D341Med (cell line): ENCODE measurements around the gene CD109.

Experiments
- DNase-seq: peaks from one replicate; pipeline ENCODE4 v3.0.0; 2012; ENCODE audit warnings: low spot score

CD109 gene

GRCh38 chr6:73727114-73727513, 31.1 kb downstream of the CD109 start:
- no peak for DNase-seq

- DNase-seq = no peak
These were observed 32.7 kb downstream of the CD109 start for GRCh38 chr6:73728548-73729205.

- no peak for DNase-seq
These were observed 35.3 kb downstream of the CD109 start for GRCh38 chr6:73731285-73731684.

- peak; percentile 82 for DNase-seq
These were observed 37.1 kb downstream of the CD109 start for GRCh38 chr6:73732845-73733675.

DNA sequence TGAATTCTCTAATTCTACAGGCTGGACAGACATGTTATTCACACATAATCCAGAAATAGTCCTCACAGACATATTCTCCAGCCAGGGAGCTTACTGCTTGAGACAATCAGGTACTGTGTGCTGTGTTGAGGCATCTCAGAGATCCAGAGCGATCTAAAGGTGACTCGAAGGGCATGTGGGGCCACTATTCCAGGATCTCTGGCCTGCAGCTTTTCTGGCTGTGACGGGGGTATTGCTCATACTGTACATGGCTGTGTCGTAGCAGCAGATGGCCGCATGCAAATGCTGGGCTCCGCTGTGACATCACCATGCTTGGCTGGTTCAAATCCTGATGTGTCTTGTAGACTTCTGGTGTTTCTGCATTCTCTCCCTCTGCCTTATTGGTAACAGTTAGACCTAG, 37.8 kb downstream of the CD109 start:
- DNase-seq = no peak

DNA sequence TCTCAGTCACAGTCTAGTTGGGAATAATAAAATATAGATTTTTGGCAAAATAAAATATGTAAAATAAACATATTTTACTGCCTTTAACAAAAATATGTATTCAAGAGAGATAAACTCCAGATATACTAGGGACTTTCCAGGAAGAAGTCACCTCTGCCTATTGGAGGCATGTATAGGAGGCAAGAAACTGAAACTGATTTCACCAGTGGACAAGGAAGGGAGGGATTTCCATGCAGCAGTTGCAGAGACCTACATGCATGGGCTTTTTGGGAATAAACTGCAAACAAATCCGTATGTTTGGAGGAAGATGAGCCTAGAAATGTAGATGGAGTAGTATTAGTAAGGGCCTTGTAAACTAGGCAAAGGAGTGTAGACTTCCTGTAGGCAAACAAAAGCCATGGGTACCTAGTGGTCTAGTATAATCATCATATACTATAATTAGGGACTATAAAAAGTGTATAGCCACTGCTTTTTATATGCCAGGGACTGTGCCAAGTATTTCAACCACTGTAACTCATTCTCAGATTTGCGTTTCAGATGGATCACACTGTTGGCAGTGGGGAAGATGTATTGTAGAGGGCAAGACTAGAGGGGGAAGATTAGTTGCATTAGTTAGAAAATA, 38.9 kb downstream of the CD109 start:
- no peak for DNase-seq

DNA sequence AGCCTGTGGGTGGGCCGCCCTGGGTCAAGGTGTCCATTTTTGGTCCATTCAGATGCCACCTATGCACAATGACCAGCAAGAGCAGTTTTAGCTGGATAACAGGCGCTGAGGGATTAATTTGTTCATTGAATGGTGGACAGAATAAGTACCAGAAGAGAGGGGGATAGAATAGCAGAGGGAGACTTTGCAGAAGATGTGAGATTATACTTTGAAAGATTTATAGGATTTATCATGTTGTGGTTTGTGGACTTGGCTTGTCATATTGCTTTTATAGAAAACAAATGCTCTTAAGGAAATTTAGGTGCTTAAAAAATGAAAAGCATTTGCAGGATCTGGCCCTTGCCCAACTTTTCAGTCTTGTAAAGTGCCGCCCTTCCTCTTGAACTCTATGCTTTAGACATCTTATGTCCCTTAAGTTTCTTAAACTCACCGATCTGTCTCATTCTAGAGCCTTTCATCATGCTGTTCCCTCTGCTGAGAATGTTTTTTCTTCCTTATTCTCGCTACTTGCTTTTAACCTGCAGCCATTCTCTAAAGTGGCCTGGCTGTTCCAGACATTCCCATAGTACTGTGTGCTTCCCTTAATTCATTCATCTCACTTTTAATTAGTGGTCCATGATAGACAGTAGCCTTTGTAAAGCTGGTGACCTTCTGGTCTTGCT, 42.5 kb downstream of the CD109 start:
- no peak for DNase-seq

GRCh38 chr6:73739096-73739495, 43.1 kb downstream of the CD109 start:
- DNase-seq = peak; percentile 53

DNA sequence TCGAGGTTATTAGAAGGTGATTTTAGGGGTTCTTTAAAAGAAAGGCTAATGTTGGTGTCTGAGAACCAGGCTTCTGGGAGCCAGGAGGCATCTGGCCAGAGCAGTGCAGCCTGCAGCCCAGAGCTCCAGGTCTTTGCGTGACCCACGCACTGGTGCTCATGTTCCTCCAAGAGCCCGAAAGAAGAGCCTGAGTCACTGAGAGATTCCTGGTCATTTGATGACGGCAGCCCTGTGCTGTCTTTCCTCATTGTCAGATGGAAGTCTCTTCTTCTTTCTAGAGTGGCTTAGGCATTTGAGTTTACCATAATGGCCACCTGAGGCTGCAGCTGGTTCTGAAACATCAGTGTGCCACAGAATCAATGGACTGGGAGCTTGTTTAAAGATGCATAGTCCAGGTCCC, 46.4 kb downstream of the CD109 start:
- no peak for DNase-seq

GRCh38 chr6:73743081-73743480, 47.1 kb downstream of the CD109 start:
- no peak for DNase-seq

DNA sequence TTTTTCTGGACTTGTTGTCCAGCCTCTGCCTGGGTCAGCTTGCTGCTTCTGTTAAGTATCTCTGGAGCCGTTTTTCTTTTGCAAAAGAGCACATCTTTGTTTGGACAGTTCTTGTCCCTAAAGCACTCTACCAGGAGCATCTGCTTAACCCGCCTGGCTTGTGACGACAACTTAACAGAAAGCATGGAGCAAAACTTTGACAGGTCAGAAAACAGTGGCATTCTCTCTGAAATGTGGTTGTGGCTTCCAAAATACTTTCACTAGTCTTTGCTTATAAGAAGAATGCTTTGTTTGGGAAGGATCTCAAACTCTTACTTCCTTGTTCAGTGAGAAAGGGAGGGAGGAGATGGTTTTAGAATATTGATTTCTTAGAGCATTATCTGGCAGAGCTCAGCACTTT, 47.6 kb downstream of the CD109 start:
- no peak for DNase-seq

DNA sequence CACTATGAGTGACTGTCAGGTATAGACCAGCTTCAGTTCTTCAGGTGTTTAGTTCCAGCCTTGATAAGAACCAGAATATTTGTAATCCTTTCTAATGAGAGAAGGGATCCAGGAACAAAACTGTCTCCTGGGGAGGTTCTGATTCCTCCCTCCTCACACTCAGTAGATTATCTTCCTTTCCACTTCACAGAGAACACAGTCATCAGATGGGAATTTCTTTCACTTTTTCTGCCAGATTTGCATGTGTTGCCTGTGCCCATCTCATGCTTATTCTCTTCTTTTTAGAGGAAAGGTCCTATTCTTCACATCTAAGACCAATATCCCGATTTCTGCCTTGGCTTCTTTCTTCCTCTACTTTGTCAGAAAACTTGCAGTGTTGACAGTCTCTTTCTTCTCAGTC, 50.8 kb downstream of the CD109 start:
- no peak for DNase-seq

DNA sequence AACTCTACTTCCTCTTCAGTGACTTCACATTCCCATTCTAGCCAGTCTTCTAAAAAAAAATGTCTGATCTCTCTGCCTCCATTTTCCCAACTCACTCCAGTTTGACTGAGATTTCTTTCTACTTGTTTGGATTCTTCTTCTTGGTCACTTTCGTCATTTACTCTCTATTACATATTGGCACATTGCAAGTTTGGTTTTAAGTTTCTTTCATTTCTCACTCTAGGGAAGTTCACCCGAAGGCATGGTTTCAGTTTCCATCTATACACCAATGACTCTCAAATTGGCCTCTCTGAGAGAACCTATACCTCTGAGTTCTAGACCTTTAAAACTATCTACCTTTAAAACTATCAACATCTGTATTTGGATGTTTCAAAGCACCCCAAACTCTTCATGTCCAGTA, 51.3 kb downstream of the CD109 start:
- DNase-seq = no peak

GRCh38 chr6:73752943-73753342, 56.9 kb downstream of the CD109 start:
- no peak for DNase-seq

DNA sequence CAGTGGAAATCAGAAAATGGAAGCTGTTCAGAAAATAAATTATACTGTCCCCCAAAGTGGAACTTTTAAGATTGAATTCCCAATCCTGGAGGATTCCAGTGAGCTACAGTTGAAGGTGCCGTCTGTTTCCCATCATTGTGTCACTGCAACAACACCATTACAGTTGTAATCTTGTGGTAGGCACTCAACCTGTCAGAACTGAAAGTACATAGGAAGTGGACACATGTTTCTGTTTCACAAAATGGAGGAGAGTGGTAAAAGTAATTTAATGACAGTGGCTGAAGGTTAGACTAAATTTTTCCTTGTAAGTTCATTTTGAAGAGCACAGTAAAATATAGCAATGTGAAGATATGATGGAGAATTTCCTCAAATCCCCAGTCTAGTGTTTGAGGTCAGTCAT, 70.0 kb downstream of the CD109 start:
- no peak for DNase-seq

DNA sequence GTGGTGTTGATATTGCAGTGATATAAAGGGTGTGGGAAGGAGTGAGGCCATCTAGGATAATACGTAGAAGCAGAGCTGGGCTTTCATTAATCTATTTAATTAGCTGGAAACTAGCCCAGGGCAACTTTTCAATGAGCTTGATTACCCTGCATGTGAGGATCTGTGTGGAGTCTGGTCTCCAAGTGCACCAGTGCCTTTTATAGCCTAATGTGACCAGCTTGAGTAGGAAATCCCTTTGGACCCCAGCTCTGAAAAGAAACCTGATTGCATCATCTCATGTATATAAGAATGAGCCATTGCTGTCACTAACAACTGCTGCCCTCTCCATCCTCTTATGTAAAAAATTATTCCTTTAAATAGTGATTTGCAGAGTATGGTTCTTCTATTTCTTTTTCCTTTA, 72.6 kb downstream of the CD109 start:
- no peak for DNase-seq

- no peak for DNase-seq
These were observed 74.0 kb downstream of the CD109 start for GRCh38 chr6:73769976-73770375.

DNA sequence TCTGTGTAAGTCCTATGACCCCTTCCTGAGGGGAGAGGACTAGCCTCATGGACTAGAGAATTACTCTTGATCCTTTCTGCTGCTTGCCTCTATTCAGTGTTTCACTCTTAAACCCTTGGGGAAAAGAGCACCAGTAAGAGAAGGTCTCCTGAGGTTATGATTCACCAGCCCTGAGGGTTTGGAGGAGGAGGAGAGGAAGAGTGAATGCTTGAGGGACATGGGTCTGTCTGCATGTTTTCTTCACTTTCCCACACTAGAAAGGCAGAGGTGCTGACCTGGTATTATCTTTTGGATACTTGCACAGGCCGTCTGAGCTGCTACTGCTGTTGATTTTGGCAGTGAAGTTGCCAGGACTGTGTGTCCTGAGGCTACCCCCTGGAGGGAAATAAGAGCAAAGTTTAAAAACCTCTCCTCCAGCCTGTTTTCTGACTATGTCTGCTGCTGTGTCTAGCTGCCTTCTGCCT, 78.3 kb downstream of the CD109 start:
- no peak for DNase-seq

DNA sequence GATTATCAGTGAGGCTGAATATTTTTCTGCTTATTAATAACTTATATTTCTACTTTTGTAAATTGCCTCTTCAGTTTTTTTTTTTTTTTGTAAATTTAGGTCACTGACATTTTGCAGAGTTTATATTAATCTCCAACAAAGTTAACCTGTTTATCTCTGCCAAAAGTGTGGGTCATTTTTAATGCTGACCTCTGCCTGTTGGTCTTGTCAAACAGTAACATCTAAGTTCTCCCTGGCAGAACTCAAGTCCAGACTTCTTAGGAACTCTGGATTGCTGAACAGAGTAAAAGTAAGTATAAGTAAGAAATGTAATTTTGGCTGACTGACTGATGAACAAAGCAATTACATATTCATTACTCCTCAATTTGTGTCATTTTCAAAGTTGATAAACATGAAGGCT, 83.9 kb downstream of the CD109 start:
- DNase-seq = no peak

DNA sequence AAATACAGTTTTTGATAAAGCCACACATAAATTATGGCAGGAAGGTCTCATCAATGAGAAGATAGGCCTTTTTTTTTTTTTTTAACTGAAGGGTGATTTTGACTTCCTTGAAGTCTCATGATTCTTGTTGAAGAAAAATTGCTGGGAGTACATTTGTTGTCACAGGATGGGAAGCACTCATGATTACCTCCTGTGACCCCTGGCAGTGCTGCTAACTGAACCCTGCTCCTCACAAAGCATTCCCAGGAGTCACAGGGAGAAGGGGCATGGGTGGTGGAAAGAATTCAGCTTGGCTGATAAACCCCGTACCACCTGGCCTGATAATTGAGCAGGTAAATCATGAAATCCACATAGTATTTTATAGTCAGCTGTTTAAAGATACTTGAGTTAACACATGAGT, 86.9 kb downstream of the CD109 start:
- no peak for DNase-seq

DNA sequence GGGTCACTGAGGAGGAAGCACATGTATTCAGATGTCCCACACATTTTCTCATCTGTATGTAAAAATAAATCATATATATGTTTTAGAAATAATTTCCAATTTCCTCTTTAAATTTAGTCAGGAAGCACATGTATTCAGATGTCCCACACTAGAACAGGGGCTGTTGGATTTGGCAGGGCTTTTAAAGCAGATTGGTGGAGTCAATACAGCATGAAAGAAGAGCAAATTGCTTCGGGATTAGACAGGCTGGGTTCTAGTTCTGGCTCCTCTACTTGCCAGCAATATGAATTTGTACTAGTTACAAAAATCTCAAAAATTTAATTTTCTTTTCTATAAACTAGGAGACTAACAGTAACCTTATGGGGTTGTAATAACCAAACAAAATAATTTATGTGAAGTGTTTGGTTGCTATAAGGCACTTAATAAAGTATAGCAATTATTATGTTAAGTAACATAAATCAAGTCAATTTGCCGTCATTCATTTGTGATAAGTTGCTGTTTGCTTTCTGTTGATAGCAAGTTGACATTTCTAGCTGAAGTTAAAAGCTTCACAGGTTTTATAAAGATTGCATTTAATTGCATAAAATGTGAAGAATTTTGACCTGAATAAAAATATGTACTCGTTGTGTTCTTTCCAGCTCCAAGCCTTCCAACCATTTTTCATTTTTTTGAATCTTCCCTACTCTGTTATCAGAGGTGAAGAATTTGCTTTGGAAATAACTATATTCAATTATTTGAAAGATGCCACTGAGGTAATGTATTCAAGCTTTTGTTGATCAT, 88.9 kb downstream of the CD109 start:
- DNase-seq = no peak

GRCh38 chr6:73790574-73790973, 94.6 kb downstream of the CD109 start:
- DNase-seq = no peak
